VCaP (cell line): ENCODE data around the gene PDZD7.

Experiments
- H3K27ac ChIP-seq: fragments of 450-650 bp; 2 replicates; pipeline ENCODE4 v1.5.1; 2017
- TF ChIP-seq, protein P1 (sequence below): fragments of 450-650 bp; conservative IDR thresholded peaks from 2 replicates; pipeline ENCODE4 v1.5.1; 2017; ENCODE audit warnings: mild to moderate bottlenecking, moderate library complexity

Gene PDZD7

GRCh38 chr10:101043363-101043707, 12.4 kb upstream of the PDZD7 start:
- TF ChIP-seq, protein P1, sequence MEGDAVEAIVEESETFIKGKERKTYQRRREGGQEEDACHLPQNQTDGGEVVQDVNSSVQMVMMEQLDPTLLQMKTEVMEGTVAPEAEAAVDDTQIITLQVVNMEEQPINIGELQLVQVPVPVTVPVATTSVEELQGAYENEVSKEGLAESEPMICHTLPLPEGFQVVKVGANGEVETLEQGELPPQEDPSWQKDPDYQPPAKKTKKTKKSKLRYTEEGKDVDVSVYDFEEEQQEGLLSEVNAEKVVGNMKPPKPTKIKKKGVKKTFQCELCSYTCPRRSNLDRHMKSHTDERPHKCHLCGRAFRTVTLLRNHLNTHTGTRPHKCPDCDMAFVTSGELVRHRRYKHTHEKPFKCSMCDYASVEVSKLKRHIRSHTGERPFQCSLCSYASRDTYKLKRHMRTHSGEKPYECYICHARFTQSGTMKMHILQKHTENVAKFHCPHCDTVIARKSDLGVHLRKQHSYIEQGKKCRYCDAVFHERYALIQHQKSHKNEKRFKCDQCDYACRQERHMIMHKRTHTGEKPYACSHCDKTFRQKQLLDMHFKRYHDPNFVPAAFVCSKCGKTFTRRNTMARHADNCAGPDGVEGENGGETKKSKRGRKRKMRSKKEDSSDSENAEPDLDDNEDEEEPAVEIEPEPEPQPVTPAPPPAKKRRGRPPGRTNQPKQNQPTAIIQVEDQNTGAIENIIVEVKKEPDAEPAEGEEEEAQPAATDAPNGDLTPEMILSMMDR, result no peak
- H3K27ac ChIP-seq, result peak overlapping the region; percentile 95

- peak overlapping the region; percentile 95 for H3K27ac ChIP-seq
- TF ChIP-seq, protein P1, result no peak
These were observed 11.9 kb upstream of the PDZD7 start for GRCh38 chr10:101042667-101043362.

DNA sequence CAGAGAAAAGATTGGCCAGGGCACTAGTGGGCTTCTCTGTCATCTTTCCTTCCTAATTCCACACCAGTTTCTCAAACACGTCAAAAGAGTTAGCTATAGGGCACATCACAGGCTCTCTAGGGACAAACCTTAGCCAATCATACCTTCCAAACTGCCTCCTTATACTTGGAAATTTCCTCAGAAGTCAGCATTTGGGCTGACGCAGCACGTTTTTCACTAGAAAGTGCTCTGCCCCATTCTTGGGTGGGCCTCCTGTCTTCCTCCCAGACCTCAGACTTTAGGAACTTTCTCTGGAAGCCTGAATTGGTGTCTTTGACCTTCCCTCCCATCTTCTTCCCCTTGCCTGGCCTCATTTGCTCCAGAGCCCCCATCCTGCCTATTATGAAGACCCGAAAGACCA, 11.2 kb upstream of the PDZD7 start:
- H3K27ac ChIP-seq, result peak overlapping the region; percentile 95
- TF ChIP-seq, protein P1, result no peak

- TF ChIP-seq, protein P1, result peak; percentile 88
- peak overlapping the region; percentile 95 for H3K27ac ChIP-seq
These were observed 10.4 kb upstream of the PDZD7 start for GRCh38 chr10:101041252-101041761.

DNA sequence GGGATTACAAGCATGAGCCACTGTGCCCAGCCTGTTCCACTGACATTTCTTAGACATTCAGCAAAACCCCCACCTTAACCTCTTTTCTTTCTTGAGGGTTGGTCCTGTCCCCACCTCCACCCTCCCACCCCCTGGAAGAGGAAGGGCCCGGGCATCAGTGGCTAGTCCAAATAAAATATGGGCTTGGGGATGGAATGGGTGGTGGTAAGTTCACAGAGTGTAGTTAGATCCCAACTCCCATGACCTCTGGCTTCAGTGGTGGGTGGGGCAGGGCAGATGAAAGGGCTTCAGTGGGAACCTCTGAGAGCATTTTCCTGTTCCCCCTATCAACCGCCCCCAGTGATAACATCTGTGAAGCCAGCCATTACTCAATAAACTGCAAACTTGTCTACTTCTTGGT, 9.9 kb upstream of the PDZD7 start:
- no peak overlapping the region for H3K27ac ChIP-seq
- TF ChIP-seq, protein P1, result no peak

GRCh38 chr10:101040061-101040460, 9.1 kb upstream of the PDZD7 start:
- H3K27ac ChIP-seq, result no peak overlapping the region
- TF ChIP-seq, protein P1, result no peak

- no peak overlapping the region for H3K27ac ChIP-seq
- TF ChIP-seq, protein P1, result no peak
These were observed 7.6 kb upstream of the PDZD7 start for GRCh38 chr10:101038484-101038883.
